MCF 10A (cell line): Measurements from ENCODE around the gene SLC1A4. TPM values are rescaled to one million over a fixed set of nuclear protein-coding genes. Genes with fewer than 3 reads are reported as not detected.

Experiments used
- BruUV-seq: library from RNA; stranded (reverse); fragments of 400-500 nt; replicated peaks from 2 replicates; lab custom pipeline; 2021; lab: Mats Ljungman, UMichigan
- CTCF ChIA-PET: fragments of 300-600 bp; sonication (Branson Sonifier 250); formaldehyde crosslinking; extraction: SDS; loops from one replicate; lab custom pipeline; 2021; ENCODE audit warnings: antibody characterized with exemption, inconsistent platforms; lab: Yijun Ruan, JAX
- POLR2A ChIA-PET: fragments of 300-600, 350-650 bp; sonication (Branson Sonifier 250); formaldehyde crosslinking; extraction: SDS; loops from one replicate; lab custom pipeline; 2020; ENCODE audit warnings: antibody characterized with exemption, inconsistent platforms; lab: Yijun Ruan, JAX
- DNase-seq: peaks from one replicate; pipeline ENCODE4 v3.0.0-alpha.2; 2018; ENCODE audit not compliant: unreplicated experiment
- H3K27ac Mint-ChIP-seq: one replicate; pipeline ENCODE4 v1.8.0; 2022; ENCODE audit warnings: mild to moderate bottlenecking, low read depth, mixed read lengths; ENCODE audit not compliant: unreplicated experiment
- H3K27me3 Mint-ChIP-seq: one replicate; pipeline ENCODE4 v1.8.0; 2022; ENCODE audit warnings: mixed read lengths; ENCODE audit not compliant: insufficient read depth, unreplicated experiment
- H3K36me3 Mint-ChIP-seq: one replicate; pipeline ENCODE4 v1.8.0; 2022; ENCODE audit warnings: mild to moderate bottlenecking, moderate library complexity, mixed read lengths; ENCODE audit not compliant: insufficient read depth, unreplicated experiment
- H3K4me1 Mint-ChIP-seq: one replicate; pipeline ENCODE4 v1.8.0; 2022; ENCODE audit warnings: mixed read lengths; ENCODE audit not compliant: insufficient read depth, unreplicated experiment
- H3K4me3 Mint-ChIP-seq: one replicate; pipeline ENCODE4 v1.8.0; 2022; ENCODE audit warnings: mild to moderate bottlenecking, moderate library complexity, mixed read lengths; ENCODE audit not compliant: unreplicated experiment
- H3K9me3 Mint-ChIP-seq: one replicate; pipeline ENCODE4 v1.8.0; 2022; ENCODE audit warnings: mixed read lengths; ENCODE audit not compliant: unreplicated experiment
- intact Hi-C: fragments of 100-400 bp; cut with micrococcal nuclease; formaldehyde crosslinking; loops from 2 replicates; pipeline ENCODE4 v1.14.1; 2022
- total RNA-seq: library from RNA; stranded (reverse); gene quantifications from 2 replicates; pipeline ENCODE4 v1.2.3, GENCODE V29; 2022
- TF ChIP-seq, protein P1 (sequence below): fragments of 200-600 bp; IDR thresholded peaks from one replicate; pipeline ENCODE4 v1.8.0; 2022; ENCODE audit warnings: antibody characterized with exemption, mild to moderate bottlenecking; ENCODE audit not compliant: unreplicated experiment

SLC1A4 gene
- total RNA-seq, 1 experiment from 2014 or later, result 36.0 TPM

DNA sequence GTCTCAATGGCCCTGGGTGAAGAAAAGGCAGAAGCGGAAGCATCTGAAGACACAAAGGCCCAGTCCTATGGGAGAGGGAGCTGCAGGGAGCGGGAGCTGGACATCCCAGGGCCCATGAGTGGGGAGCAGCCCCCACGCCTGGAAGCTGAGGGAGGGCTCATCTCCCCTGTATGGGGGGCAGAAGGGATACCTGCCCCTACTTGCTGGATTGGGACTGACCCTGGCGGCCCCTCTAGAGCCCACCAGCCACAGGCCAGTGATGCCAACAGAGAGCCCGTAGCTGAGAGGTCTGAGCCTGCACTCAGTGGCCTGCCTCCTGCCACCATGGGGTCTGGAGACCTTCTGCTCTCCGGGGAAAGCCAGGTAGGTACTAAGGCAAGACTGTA is 80.2 kb downstream of the SLC1A4 start:
- Mint-ChIP-seq H3K9me3 (no peaks in the 10 kb centered on the region), H3K27me3 (no peaks in the 10 kb centered on the region), H3K4me3 (no peak overlapping the region), H3K36me3 (peaks cover 29% of the 10 kb centered on the region), H3K4me1 (peaks cover 31% of the 10 kb centered on the region), H3K27ac (peak overlapping the region; percentile 78)
- DNase-seq, result no peak
- intact Hi-C loops, result loop anchor here (10.0 kb wide), 1 partner anchor 55 kb away; no protein-coding TSS in a partner anchor
- TF ChIP-seq, protein P1, sequence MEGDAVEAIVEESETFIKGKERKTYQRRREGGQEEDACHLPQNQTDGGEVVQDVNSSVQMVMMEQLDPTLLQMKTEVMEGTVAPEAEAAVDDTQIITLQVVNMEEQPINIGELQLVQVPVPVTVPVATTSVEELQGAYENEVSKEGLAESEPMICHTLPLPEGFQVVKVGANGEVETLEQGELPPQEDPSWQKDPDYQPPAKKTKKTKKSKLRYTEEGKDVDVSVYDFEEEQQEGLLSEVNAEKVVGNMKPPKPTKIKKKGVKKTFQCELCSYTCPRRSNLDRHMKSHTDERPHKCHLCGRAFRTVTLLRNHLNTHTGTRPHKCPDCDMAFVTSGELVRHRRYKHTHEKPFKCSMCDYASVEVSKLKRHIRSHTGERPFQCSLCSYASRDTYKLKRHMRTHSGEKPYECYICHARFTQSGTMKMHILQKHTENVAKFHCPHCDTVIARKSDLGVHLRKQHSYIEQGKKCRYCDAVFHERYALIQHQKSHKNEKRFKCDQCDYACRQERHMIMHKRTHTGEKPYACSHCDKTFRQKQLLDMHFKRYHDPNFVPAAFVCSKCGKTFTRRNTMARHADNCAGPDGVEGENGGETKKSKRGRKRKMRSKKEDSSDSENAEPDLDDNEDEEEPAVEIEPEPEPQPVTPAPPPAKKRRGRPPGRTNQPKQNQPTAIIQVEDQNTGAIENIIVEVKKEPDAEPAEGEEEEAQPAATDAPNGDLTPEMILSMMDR, result no peak
- CTCF ChIA-PET, result interaction anchor here (1.0 to 2.6 kb wide), 4 partner anchors 11 to 118 kb away, joined by 3 to 11 read pairs (median 6); no protein-coding TSS in a partner anchor
- BruUV-seq, result no TSS peak
- POLR2A ChIA-PET, result interaction anchor here (0.6 to 7.6 kb wide), 6 partner anchors 12 to 94 kb away, joined by 3 to 72 read pairs (median 4); partner anchors contain the start of genes CEP68 and RAB1A

DNA sequence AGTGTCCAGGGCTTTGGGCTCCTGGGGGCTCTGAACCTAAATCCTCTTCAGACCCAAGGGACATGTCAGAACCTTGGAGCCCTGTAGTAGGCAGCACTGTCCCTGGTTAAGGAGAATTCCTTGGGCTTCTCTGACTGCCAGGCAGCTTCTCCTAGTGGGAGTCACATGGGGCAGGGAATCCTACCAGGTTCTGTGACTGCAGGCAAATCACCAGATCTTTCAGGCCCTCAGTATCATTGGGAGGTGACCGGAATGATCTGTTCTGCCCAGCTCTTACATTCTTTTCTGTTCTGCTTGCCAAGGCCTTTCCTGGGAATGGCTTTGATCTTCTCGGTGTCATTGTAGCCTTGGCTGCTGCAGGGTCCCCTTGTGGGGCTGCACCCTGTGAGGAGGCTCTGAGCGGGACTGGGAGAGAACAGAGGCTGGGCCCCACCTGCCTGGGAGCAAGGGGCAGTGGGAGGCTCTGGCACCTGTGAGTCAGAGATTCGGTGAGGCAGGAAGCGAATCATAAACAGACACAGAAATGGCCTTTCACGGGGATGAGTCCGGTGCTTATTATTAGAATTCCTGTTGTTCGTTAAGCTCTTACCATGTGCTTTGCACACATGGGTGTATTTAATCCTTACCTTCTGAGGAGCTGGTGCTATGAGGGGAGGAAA is 81.1 kb downstream of the SLC1A4 start:
- POLR2A ChIA-PET, result interaction anchor here (0.6 to 7.6 kb wide), 9 partner anchors 13 to 855 kb away, joined by 3 to 72 read pairs (median 3); partner anchors contain the start of genes CEP68 and RAB1A
- TF ChIP-seq, protein P1, result no peak
- intact Hi-C loops, result loop anchor here (5.0 kb wide), 1 partner anchor 502 kb away; no protein-coding TSS in a partner anchor

DNA sequence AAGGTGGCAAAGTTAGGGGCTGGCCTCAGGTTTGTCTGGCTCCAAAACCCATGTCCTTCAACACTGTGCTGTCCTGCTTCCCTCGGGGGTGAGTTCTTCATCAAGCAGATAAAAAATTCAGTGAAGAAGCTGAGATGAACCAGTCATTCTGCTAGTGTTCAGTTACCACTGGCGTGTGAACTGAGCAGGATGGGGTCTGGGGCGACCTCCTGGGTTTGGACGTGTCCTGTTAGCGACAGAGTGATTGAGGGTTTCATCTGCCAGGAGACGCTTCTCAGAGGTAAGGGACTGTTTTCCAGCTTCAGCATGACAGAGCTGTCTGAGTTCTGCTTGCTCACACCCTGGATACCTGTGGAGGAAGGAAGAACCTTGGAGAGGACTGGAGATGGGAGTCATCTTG is 81.7 kb downstream of the SLC1A4 start:
- POLR2A ChIA-PET, result interaction anchor here (0.6 to 7.6 kb wide), 4 partner anchors 13 to 855 kb away, joined by 3 to 72 read pairs (median 8); partner anchors contain the start of genes CEP68 and RAB1A
- peaks cover 28% of the 10 kb centered on the region for H3K4me1 Mint-ChIP-seq
- TF ChIP-seq, protein P1, result no peak
- intact Hi-C loops, result loop anchor here (5.0 kb wide), 1 partner anchor 501 kb away; no protein-coding TSS in a partner anchor
- H3K9me3 Mint-ChIP-seq, result no peaks in the 10 kb centered on the region
- no peak for DNase-seq
- BruUV-seq, result no TSS peak
- CTCF ChIA-PET, result interaction anchor here (0.8 to 2.6 kb wide), 6 partner anchors 9 to 503 kb away, joined by 3 to 11 read pairs (median 4); partner anchors contain the start of gene CEP68
- peak overlapping the region; percentile 78 for H3K27ac Mint-ChIP-seq
- H3K4me3 Mint-ChIP-seq, result no peak overlapping the region
- no peaks in the 10 kb centered on the region for H3K27me3 Mint-ChIP-seq
- peaks cover 38% of the 10 kb centered on the region for H3K36me3 Mint-ChIP-seq

More for the DNA sequence above, 81.1 kb downstream of the SLC1A4 start:
- no peak overlapping the region for H3K4me3 Mint-ChIP-seq
- peaks cover 33% of the 10 kb centered on the region for H3K36me3 Mint-ChIP-seq
- peaks cover 24% of the 10 kb centered on the region for H3K4me1 Mint-ChIP-seq
- DNase-seq, result peak; percentile 51
- no peaks in the 10 kb centered on the region for H3K27me3 Mint-ChIP-seq
- CTCF ChIA-PET, result interaction anchor here (0.8 to 2.6 kb wide), 6 partner anchors 11 to 504 kb away, joined by 3 to 11 read pairs (median 4); partner anchors contain the start of gene CEP68
- no peaks in the 10 kb centered on the region for H3K9me3 Mint-ChIP-seq
- peak overlapping the region; percentile 78 for H3K27ac Mint-ChIP-seq
- BruUV-seq, result no TSS peak
